Stomach (tissue), 9 donors: ENCODE results near the gene RREB1. TPM values are rescaled to one million over a fixed set of nuclear protein-coding genes. Genes with fewer than 3 reads are reported as not detected.

ENCODE experiments used
- DNase-seq, 2 donors: peaks; one replicate each; pipeline versions ENCODE4 v3.0.0 to v3.0.0-alpha.2; 2013 to 2019
- H3K27ac ChIP-seq, 5 donors: fragments of 200-600 bp in 4 of 5; sonication (generic) in 4 of 5; one replicate each; pipeline ENCODE4 v1.5.1; 2013 to 2019; ENCODE audit warnings: mild to moderate bottlenecking in 1 of 5, moderate library complexity in 1 of 5
- H3K27me3 ChIP-seq, 3 donors: fragments of 200-600 bp; sonication (generic); one replicate each; pipeline ENCODE4 v1.5.1; 2017 to 2019; ENCODE audit warnings: mixed run types in 1 of 3
- H3K36me3 ChIP-seq, 4 donors: fragments of 200-600 bp; sonication (generic); 1 replicate in 3 of 4; 2 replicates in 1 of 4; pipeline ENCODE4 v1.5.1; 2016 to 2019
- H3K4me1 ChIP-seq, 4 donors: fragments of 200-600 bp; sonication (generic); one replicate each; pipeline ENCODE4 v1.5.1; 2016 to 2019
- H3K4me3 ChIP-seq, 4 donors: fragments of 200-600 bp; sonication (generic) in 3 of 4; one replicate each; pipeline ENCODE4 v1.5.1; 2016 to 2019; ENCODE audit warnings: mild to moderate bottlenecking in 1 of 4
- H3K9me3 ChIP-seq, 4 donors: fragments of 200-600 bp; sonication (generic); one replicate each; pipeline ENCODE4 v1.5.1; 2016 to 2019
- EP300 ChIP-seq: sonication (generic); formaldehyde crosslinking; IDR thresholded peaks from one replicate; pipeline ENCODE4 v1.6.1; 2017; ENCODE audit warnings: antibody characterized with exemption
- POLR2A ChIP-seq, 4 donors: fragments of 450-650 bp; IDR thresholded peaks; one replicate each; pipeline ENCODE4 v1.6.1; 2016; ENCODE audit warnings: antibody characterized with exemption in 4 of 4, control low read depth in 2 of 4, mild to moderate bottlenecking in 1 of 4, moderate library complexity in 1 of 4
- POLR2AphosphoS5 ChIP-seq, 3 donors: sonication (generic); formaldehyde crosslinking; IDR thresholded peaks; one replicate each; pipeline ENCODE4 v1.6.1; 2016; ENCODE audit warnings: antibody characterized with exemption in 3 of 3
- WGBS, 5 donors: extraction: QIAGEN DNeasy Blood & Tissue Kit in 3 of 5; methylation state at CpG; one replicate each; pipeline versions ENCODE4 v1.1.5 to v1.1.7; 2013 to 2018; 5-methylcytosine and 5-hydroxymethylcytosine counted together
- intact Hi-C: fragments of 100-400 bp; cut with DNase I; formaldehyde crosslinking; loops from one replicate; pipeline ENCODE4 v1.15.1; 2023; ENCODE audit warnings: low total_unique reads
- polyA plus RNA-seq, 3 donors: library from polyadenylated mRNA; stranded (reverse); fragments of 200-250 nt; gene quantifications; one replicate each; pipeline ENCODE4 v1.2.3, GENCODE V29; 2013
- total RNA-seq, 5 donors: library from RNA; depleted of rRNA; stranded (reverse); fragments of >200 nt; gene quantifications; one replicate each; pipeline versions ENCODE4 v1.1.0 to v1.2.3, GENCODE V29; 2014 to 2016
- TF ChIP-seq, protein P1 (sequence below), 7 experiments: fragments of 450-650 bp in 4 of 7; fragments of 200-600 bp in 3 of 7; sonication (generic) in 3 of 7; IDR thresholded peaks; one replicate each; pipeline ENCODE4 v1.5.1; 2016 to 2019; ENCODE audit warnings: antibody characterized with exemption in 7 of 7, control low read depth in 2 of 7, mild to moderate bottlenecking in 1 of 7
- donor health status: healthy with polysubstance abuse.
- donor health status: Bipolar disorder and iron deficiency.
- donor health status: healthy.

The RREB1 gene
- total and polyA plus RNA-seq, 8 donors: 4.0 to 125 (median 45.3) TPM

DNA sequence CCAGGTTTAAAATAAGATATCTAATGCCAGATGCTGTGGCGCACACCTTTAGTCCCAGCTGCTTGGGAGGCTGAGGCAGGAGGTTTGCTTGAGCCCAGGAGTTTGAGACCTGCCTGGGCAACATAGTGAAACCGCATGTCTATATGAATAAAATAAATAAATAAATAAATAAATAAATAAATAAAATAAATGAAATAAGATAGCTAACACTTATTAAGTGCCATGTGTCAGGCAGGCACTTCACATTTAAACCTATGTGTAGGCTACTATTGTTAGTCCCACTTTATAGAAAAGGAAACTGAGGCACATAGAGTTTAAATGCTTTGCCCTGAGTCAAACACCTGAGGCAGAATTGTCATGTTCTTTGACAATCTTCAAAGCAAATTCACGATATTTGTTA, 32.9 kb upstream of the RREB1 start:
- WGBS, 5 donors: 94 to 99% (median 96%) methylated on average over 3 of the region's 3 CpGs
- Histone ChIP-seq H3K27me3 (no peaks in the 10 kb centered on the region), H3K4me3 (no peak overlapping the region), H3K27ac (no peak overlapping the region), H3K9me3 (no peaks in the 10 kb centered on the region), H3K4me1 (no peaks in the 10 kb centered on the region), H3K36me3 (no peaks in the 10 kb centered on the region)
- DNase-seq: no peak
- intact Hi-C loops: no loop called here
- TF ChIP-seq POLR2AphosphoS5 (IDR thresholded peaks at IDR 0.05) (no peak), POLR2A (IDR thresholded peaks at IDR 0.05) (no peak), EP300 (no peak)
- TF ChIP-seq, protein P1, sequence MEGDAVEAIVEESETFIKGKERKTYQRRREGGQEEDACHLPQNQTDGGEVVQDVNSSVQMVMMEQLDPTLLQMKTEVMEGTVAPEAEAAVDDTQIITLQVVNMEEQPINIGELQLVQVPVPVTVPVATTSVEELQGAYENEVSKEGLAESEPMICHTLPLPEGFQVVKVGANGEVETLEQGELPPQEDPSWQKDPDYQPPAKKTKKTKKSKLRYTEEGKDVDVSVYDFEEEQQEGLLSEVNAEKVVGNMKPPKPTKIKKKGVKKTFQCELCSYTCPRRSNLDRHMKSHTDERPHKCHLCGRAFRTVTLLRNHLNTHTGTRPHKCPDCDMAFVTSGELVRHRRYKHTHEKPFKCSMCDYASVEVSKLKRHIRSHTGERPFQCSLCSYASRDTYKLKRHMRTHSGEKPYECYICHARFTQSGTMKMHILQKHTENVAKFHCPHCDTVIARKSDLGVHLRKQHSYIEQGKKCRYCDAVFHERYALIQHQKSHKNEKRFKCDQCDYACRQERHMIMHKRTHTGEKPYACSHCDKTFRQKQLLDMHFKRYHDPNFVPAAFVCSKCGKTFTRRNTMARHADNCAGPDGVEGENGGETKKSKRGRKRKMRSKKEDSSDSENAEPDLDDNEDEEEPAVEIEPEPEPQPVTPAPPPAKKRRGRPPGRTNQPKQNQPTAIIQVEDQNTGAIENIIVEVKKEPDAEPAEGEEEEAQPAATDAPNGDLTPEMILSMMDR (IDR thresholded peaks at IDR 0.05): no peak

DNA sequence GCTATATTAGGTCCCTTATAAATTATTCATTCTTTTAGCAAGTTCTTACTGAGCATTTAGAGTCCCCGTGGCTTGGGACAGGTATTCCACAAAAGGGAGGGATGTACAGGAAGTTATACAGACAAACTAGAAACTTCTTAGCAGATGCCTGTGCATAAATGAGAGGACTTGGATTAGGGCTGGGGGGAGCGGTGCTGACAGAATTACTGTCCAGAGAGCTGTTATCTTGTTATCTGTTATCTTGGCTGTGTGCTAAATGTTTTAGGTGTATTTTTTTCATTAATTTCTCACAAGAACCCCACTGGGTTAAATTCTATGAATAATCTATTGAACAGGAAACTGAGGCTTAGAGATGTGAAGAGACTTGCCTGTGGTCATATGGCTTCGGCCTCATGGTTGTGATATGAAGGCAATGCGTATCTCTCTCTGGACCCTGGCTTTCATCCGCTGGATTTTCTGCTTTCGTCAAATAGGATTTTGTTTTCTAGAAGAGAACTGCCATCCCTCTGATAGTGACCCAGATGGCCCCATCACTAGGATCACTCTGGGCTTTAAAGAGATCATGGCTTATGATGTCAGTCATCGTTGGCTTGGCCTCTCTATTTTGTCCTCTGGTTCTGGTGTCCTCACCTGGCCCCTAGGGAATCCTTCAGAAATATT, 32.3 kb upstream of the RREB1 start:
- Histone ChIP-seq H3K9me3 (no peaks in the 10 kb centered on the region), H3K4me1 (no peaks in the 10 kb centered on the region), H3K4me3 (no peak overlapping the region), H3K36me3 (no peaks in the 10 kb centered on the region), H3K27ac (no peak overlapping the region), H3K27me3 (no peaks in the 10 kb centered on the region)
- TF ChIP-seq, protein P1 (IDR thresholded peaks at IDR 0.05): no peak
- no peak for TF ChIP-seq POLR2A (IDR thresholded peaks at IDR 0.05)
- TF ChIP-seq POLR2AphosphoS5 (IDR thresholded peaks at IDR 0.05): no peak
- no peak for TF ChIP-seq EP300
- 86 to 95% (median 93%) methylated on average over 7 of the region's 7 CpGs for WGBS, 5 donors
- no peak for DNase-seq
- intact Hi-C loops: no loop called here

DNA sequence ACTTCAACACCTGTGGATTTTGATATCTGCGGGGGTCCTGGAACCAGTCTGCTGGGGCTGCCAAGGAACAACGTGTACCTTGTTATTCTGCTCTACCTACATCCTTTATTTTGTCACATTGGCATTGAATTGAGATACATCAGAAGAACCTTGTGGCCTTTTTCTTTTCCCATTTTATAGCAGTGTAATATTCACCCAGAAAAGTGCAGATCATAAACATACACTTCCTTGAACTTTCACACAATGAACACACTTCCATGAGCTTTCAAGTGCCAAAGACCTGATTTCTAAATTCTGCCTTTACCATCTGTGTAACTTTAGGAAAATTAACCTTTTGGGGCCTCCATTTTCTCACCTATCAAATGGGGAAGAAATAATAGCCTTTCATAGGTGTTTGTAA, 29.9 kb upstream of the RREB1 start:
- Histone ChIP-seq H3K27ac (no peak overlapping the region), H3K4me3 (no peak overlapping the region), H3K4me1 (no peaks in the 10 kb centered on the region), H3K36me3 (no peaks in the 10 kb centered on the region), H3K27me3 (no peaks in the 10 kb centered on the region), H3K9me3 (no peaks in the 10 kb centered on the region)
- intact Hi-C loops: no loop called here
- no peak for DNase-seq
- TF ChIP-seq, protein P1 (IDR thresholded peaks at IDR 0.05): no peak
- TF ChIP-seq EP300 (no peak), POLR2AphosphoS5 (IDR thresholded peaks at IDR 0.05) (no peak), POLR2A (IDR thresholded peaks at IDR 0.05) (no peak)
- 82 to 92% (median 86%) methylated on average over 2 of the region's 2 CpGs for WGBS, 5 donors

DNA sequence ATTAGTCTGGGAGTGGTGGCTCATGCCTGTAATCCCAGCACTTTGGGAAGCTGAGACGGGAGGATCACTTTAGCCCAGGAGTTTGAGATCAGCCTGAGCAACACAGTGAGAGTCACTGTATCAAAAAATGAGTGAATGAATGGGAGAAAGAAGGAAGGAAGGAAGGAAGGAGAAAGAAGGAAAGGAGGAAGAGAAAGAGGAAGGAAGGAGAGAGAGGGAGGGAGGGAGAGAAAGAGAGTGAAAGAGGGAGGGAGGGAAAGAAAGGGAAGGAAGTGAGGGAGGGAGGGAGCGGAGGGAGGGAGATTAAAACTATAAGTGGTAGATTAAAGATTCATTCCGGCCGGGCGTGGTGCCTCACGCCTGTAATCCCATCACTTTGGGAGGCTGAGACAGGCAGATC, 28.9 kb upstream of the RREB1 start:
- TF ChIP-seq EP300 (no peak), POLR2AphosphoS5 (IDR thresholded peaks at IDR 0.05) (no peak)
- TF ChIP-seq, protein P1 (IDR thresholded peaks at IDR 0.05): no peak
- no peaks in the 10 kb centered on the region for H3K4me1 ChIP-seq

More for the DNA sequence above, 28.9 kb upstream of the RREB1 start:
- H3K27me3 ChIP-seq: no peaks in the 10 kb centered on the region
- no peaks in the 10 kb centered on the region for H3K36me3 ChIP-seq
- H3K27ac ChIP-seq: no peak overlapping the region
- 87 to 92% (median 88%) methylated on average over 6 of the region's 6 CpGs for WGBS, 5 donors
- H3K4me3 ChIP-seq: no peak overlapping the region
- intact Hi-C loops: no loop called here
- no peaks in the 10 kb centered on the region for H3K9me3 ChIP-seq
- DNase-seq: no peak
